ENCODE data around the gene HSP90B1. TPM values are rescaled to one million over a fixed set of nuclear protein-coding genes. Genes with fewer than 3 reads are reported as not detected.
A peak's percentile ranks its signal among the peaks of the same experiment; 100 is the strongest.

The HSP90B1 gene
- polyA plus RNA-seq, 1 donor: 810 TPM

- no peaks in the 10 kb centered on the region for H3K4me1 ChIP-seq (ENCODE audit: control insufficient read depth, insufficient read depth, low read length)
- peaks cover 2% of the 10 kb centered on the region for H3K36me3 ChIP-seq (ENCODE audit: control insufficient read depth, insufficient read depth, low read length)
- H3K9me3 ChIP-seq (ENCODE audit: control insufficient read depth, low read depth, low read length): no peaks in the 10 kb centered on the region
- 8% methylated on average over 2 of the region's 64 CpGs for WGBS (ENCODE audit: insufficient coverage, low lambda C conversion rate)
- H3K27me3 ChIP-seq (ENCODE audit: control insufficient read depth, insufficient read depth, low read length): no peaks in the 10 kb centered on the region
- peak within 1 kb of the TSS; percentile 91 for H3K27ac ChIP-seq (ENCODE audit: low read length)
- H3K4me3 ChIP-seq (ENCODE audit: low read length): peak within 1 kb of the TSS; percentile 87
- peak; percentile 99 for DNase-seq
These were observed 35.6 kb downstream of the HSP90B1 start, which contains the start of gene TDG for GRCh38 chr12:103965590-103966504. TDG (plus strand) TSS chr12:103965872; CDS start chr12:103966038, 166 bp downstream.

- Histone ChIP-seq H3K4me1 (ENCODE audit: control insufficient read depth, insufficient read depth, low read length) (no peaks in the 10 kb centered on the region), H3K27ac (ENCODE audit: low read length) (peak overlapping the region; percentile 91), H3K27me3 (ENCODE audit: control insufficient read depth, insufficient read depth, low read length) (no peaks in the 10 kb centered on the region), H3K9me3 (ENCODE audit: control insufficient read depth, low read depth, low read length) (no peaks in the 10 kb centered on the region), H3K4me3 (ENCODE audit: low read length) (peak overlapping the region; percentile 87), H3K36me3 (ENCODE audit: control insufficient read depth, insufficient read depth, low read length) (peaks cover 4% of the 10 kb centered on the region)
- DNase-seq: no peak
- WGBS (ENCODE audit: insufficient coverage, low lambda C conversion rate): no CpG with 5 or more reads among the region's 1 CpG
These were observed 36.5 kb downstream of the HSP90B1 start for GRCh38 chr12:103966736-103967135.

DNA sequence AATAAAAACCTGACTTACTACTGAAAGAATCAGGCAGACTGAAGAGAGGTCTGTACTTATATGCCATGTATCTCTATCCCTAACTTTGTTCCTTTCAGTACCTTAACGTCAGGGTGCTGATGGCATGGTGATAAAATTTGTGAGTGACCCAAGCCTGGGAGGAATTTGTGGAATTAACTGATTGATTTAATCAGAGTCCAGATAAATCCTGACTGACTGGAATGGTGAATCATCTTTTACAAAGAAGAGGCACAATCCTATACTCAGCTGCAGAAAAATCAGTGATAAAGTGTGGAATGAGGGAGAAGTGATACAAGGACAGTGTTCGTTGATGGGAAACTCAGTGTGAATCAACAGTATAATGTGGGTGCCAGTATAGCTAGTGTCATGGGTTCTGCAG, 39.2 kb downstream of the HSP90B1 start:
- Histone ChIP-seq H3K4me3 (ENCODE audit: low read length) (no peak overlapping the region), H3K36me3 (ENCODE audit: control insufficient read depth, insufficient read depth, low read length) (peaks cover 9% of the 10 kb centered on the region), H3K27me3 (ENCODE audit: control insufficient read depth, insufficient read depth, low read length) (no peaks in the 10 kb centered on the region), H3K27ac (ENCODE audit: low read length) (no peak overlapping the region), H3K4me1 (ENCODE audit: control insufficient read depth, insufficient read depth, low read length) (no peaks in the 10 kb centered on the region), H3K9me3 (ENCODE audit: control insufficient read depth, low read depth, low read length) (no peaks in the 10 kb centered on the region)
- DNase-seq: no peak
- WGBS (ENCODE audit: insufficient coverage, low lambda C conversion rate): no CpG with 5 or more reads among the region's 2 CpGs

DNA sequence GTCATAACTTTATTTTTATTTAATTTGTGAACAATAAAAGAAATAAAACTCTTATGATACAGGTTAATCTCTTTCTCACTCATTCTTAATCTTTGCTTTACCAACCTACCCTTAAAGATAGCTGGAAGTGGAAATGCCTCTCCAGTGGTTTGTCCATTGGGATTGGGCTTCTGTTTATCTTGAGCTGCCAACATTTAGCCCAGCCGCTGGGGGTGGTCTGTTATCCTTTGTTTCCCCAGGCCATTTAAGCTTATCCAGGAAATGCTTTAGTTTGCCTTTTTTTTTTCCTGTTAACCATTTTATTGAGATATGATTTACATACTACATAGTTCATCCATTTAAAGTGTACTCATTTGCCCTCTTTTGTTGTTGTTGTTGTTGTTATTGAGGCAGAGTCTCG, 43.7 kb downstream of the HSP90B1 start:
- no CpG with 5 or more reads among the region's 2 CpGs for WGBS (ENCODE audit: insufficient coverage, low lambda C conversion rate)
- Histone ChIP-seq H3K4me3 (ENCODE audit: low read length) (no peak overlapping the region), H3K9me3 (ENCODE audit: control insufficient read depth, low read depth, low read length) (no peaks in the 10 kb centered on the region), H3K27ac (ENCODE audit: low read length) (no peak overlapping the region), H3K4me1 (ENCODE audit: control insufficient read depth, insufficient read depth, low read length) (no peaks in the 10 kb centered on the region), H3K27me3 (ENCODE audit: control insufficient read depth, insufficient read depth, low read length) (no peaks in the 10 kb centered on the region), H3K36me3 (ENCODE audit: control insufficient read depth, insufficient read depth, low read length) (peaks cover 28% of the 10 kb centered on the region)
- no peak for DNase-seq

GRCh38 chr12:103975368-103975767, 45.2 kb downstream of the HSP90B1 start:
- H3K27ac ChIP-seq (ENCODE audit: low read length): no peak overlapping the region
- no peaks in the 10 kb centered on the region for H3K9me3 ChIP-seq (ENCODE audit: control insufficient read depth, low read depth, low read length)
- no peaks in the 10 kb centered on the region for H3K27me3 ChIP-seq (ENCODE audit: control insufficient read depth, insufficient read depth, low read length)
- WGBS (ENCODE audit: insufficient coverage, low lambda C conversion rate): 71% methylated on average over 1 of the region's 2 CpGs
- no peaks in the 10 kb centered on the region for H3K4me1 ChIP-seq (ENCODE audit: control insufficient read depth, insufficient read depth, low read length)
- H3K4me3 ChIP-seq (ENCODE audit: low read length): no peak overlapping the region
- DNase-seq: no peak
- peaks cover 35% of the 10 kb centered on the region for H3K36me3 ChIP-seq (ENCODE audit: control insufficient read depth, insufficient read depth, low read length)

DNA sequence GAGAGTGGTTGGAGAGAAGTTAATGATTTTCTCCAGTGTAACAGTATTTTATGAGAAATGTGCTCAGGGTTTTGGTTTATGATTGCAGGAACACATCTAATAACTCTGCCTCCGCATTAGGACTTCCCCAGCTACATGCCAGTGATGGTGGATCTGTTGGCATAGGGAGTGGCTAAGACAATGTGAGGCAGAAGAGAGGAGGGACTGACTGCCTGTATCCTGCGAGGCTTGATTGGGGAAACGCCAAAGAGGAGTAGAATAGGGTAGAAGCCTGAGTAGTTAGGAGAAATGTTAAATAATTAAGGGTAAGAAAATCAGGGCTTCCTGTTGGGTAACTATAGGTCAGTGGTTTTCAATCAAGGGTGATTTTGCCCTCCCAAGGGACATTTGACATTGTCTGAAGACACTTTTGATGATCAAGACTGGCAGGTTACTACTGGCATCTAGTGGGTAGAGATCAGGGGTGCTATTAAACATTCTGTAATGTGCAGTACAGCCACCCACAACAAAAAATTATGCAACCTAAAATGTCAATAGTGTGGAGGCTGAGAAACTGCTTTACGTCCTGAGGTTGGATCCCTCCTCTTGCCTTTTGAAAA, 48.3 kb downstream of the HSP90B1 start:
- Histone ChIP-seq H3K36me3 (ENCODE audit: control insufficient read depth, insufficient read depth, low read length) (peaks cover 45% of the 10 kb centered on the region), H3K9me3 (ENCODE audit: control insufficient read depth, low read depth, low read length) (no peaks in the 10 kb centered on the region), H3K4me3 (ENCODE audit: low read length) (no peak overlapping the region), H3K4me1 (ENCODE audit: control insufficient read depth, insufficient read depth, low read length) (no peaks in the 10 kb centered on the region), H3K27ac (ENCODE audit: low read length) (no peak overlapping the region), H3K27me3 (ENCODE audit: control insufficient read depth, insufficient read depth, low read length) (no peaks in the 10 kb centered on the region)
- 100% methylated on average over 1 of the region's 4 CpGs for WGBS (ENCODE audit: insufficient coverage, low lambda C conversion rate)
- no peak for DNase-seq

DNA sequence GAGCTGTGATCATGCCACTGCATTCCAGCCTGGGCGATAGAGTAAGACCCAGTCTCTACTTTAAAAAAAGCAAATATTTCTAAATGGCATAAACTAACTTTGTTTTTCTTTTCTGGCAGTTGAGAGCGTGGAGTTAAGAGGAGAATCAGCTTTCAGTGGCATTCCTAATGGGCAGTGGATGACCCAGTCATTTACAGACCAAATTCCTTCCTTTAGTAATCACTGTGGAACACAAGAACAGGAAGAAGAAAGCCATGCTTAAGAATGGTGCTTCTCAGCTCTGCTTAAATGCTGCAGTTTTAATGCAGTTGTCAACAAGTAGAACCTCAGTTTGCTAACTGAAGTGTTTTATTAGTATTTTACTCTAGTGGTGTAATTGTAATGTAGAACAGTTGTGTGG, 56.6 kb downstream of the HSP90B1 start:
- H3K27ac ChIP-seq (ENCODE audit: low read length): no peak overlapping the region
- no peaks in the 10 kb centered on the region for H3K27me3 ChIP-seq (ENCODE audit: control insufficient read depth, insufficient read depth, low read length)
- WGBS (ENCODE audit: insufficient coverage, low lambda C conversion rate): no CpG with 5 or more reads among the region's 2 CpGs
- no peaks in the 10 kb centered on the region for H3K4me1 ChIP-seq (ENCODE audit: control insufficient read depth, insufficient read depth, low read length)
- H3K4me3 ChIP-seq (ENCODE audit: low read length): no peak overlapping the region
- DNase-seq: no peak
- peaks cover 45% of the 10 kb centered on the region for H3K36me3 ChIP-seq (ENCODE audit: control insufficient read depth, insufficient read depth, low read length)
- H3K9me3 ChIP-seq (ENCODE audit: control insufficient read depth, low read depth, low read length): no peaks in the 10 kb centered on the region

DNA sequence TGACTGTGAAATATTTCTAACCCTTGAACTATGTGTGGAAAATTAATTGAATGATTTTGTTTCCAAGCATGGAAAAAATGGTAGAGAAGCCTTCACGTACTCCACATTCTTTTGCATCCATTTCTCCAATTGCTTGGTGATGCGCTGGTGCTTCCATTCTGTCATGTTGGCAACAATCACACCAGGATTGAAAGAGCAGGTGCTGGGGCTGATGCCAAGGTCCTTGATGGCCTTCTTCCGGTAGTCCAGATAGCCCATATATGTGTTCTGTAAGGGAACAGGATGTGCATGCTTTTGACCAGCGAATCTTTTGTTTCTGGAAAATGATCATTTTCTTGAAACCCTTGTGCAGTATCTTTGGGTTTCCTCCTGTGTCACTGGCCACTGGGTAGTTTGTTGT, 64.0 kb downstream of the HSP90B1 start:
- no peak for DNase-seq
- 92% methylated on average over 2 of the region's 4 CpGs for WGBS (ENCODE audit: insufficient coverage, low lambda C conversion rate)
- Histone ChIP-seq H3K4me3 (ENCODE audit: low read length) (no peak overlapping the region), H3K27ac (ENCODE audit: low read length) (no peak overlapping the region), H3K36me3 (ENCODE audit: control insufficient read depth, insufficient read depth, low read length) (peaks cover 4% of the 10 kb centered on the region), H3K9me3 (ENCODE audit: control insufficient read depth, low read depth, low read length) (no peaks in the 10 kb centered on the region), H3K27me3 (ENCODE audit: control insufficient read depth, insufficient read depth, low read length) (peaks cover 3% of the 10 kb centered on the region), H3K4me1 (ENCODE audit: control insufficient read depth, insufficient read depth, low read length) (no peaks in the 10 kb centered on the region)

DNA sequence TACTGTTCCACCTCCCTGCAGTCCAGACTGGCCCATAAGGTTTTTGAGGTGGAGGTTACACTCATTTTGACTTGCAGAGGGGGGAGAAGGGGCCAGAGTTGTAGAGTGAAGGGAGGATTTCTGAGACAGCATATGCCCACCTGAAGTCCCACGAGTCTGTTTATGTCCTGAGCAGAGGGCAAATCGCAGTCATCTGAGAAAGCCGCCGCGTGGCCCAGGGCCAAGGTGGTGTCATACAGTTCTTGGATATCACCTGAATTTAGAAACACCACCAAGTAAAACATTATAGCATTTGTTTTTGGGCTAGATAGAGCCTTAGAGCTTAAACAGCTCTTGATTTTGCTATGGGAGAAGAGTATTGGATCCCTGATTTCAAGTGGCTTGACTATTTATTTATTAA, 66.4 kb downstream of the HSP90B1 start:
- no CpG with 5 or more reads among the region's 5 CpGs for WGBS (ENCODE audit: insufficient coverage, low lambda C conversion rate)

DNA sequence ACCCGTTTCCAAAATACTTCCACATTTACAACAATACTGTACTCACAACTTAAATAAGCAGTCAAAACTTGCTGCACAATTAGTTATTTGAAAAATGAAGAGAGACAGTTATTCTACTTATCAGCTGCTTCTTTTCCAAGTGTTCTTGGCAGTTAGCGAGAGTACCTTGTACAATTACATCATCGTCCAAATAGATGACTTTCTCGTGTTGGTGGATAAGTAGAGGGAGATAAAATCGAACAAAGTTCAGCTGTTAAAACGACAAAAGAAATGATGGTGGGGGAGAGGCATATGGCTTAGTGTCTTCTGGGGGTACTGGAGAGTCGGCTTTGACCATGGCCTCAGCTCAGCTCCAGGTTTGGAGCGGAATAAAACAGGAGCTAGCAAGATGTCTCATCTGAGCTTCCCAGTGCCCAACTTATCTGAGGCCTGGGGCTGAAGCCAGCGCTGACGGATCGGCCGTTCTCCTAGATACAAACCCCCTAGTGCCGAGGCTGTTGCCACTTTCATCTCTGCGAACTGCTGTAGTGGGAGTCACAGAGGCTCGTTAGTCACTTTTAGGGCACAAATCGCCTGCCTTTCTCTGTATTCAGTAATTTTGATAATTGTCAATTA, 67.2 kb downstream of the HSP90B1 start:
- no peaks in the 10 kb centered on the region for H3K36me3 ChIP-seq (ENCODE audit: control insufficient read depth, insufficient read depth, low read length)
- H3K27ac ChIP-seq (ENCODE audit: low read length): no peak overlapping the region
- H3K9me3 ChIP-seq (ENCODE audit: control insufficient read depth, low read depth, low read length): no peaks in the 10 kb centered on the region
- DNase-seq: peak; percentile 47 to 78
- no peak overlapping the region for H3K4me3 ChIP-seq (ENCODE audit: low read length)
- H3K4me1 ChIP-seq (ENCODE audit: control insufficient read depth, insufficient read depth, low read length): no peaks in the 10 kb centered on the region
- H3K27me3 ChIP-seq (ENCODE audit: control insufficient read depth, insufficient read depth, low read length): peaks cover 5% of the 10 kb centered on the region
- WGBS (ENCODE audit: insufficient coverage, low lambda C conversion rate): 20% methylated on average over 1 of the region's 16 CpGs

More for the DNA sequence above, 66.4 kb downstream of the HSP90B1 start:
- Histone ChIP-seq H3K4me3 (ENCODE audit: low read length) (no peak overlapping the region), H3K4me1 (ENCODE audit: control insufficient read depth, insufficient read depth, low read length) (no peaks in the 10 kb centered on the region), H3K27ac (ENCODE audit: low read length) (no peak overlapping the region), H3K9me3 (ENCODE audit: control insufficient read depth, low read depth, low read length) (no peaks in the 10 kb centered on the region), H3K27me3 (ENCODE audit: control insufficient read depth, insufficient read depth, low read length) (peaks cover 3% of the 10 kb centered on the region), H3K36me3 (ENCODE audit: control insufficient read depth, insufficient read depth, low read length) (no peaks in the 10 kb centered on the region)
- no peak for DNase-seq

All from large intestine (tissue), 3 donors.